ENCODE measurements around the gene SULT1C3. TPM values are rescaled to one million over a fixed set of nuclear protein-coding genes. Genes with fewer than 3 reads are reported as not detected.

Gene SULT1C3
- total RNA-seq, 4 donors from 2014 or later = not detected

DNA sequence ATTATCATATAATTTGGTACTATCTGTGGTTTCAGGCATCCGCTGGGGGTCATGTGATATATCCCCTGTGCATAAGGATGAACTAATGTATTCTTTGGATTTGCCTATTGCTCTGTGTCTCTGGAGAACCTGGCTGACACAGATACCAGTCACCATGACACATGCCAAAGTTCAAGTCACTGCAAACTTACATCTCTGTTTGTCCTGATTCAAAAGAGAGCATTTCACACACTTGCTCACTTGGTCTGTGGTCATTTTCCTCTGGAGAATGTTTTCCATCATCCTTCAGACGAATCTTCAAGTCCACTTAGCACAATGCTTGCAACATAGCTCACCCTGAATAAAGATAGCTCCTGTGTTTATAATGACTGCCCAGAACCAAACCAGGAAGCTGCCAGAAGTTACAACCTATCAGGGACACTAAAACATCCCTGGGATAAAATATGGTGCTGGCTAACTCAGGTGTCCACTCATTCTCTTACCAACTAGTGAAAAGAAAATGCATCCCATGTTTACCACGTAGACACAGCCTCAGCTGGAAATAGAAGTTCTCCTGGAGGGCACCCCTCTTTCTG is 18.1 kb downstream of the SULT1C3 start:
- 69% methylated on average over 3 of the region's 3 CpGs for WGBS
- no peaks in the 10 kb centered on the region for H3K9me3 ChIP-seq
- H3K27me3 ChIP-seq = no peaks in the 10 kb centered on the region
- H3K36me3 ChIP-seq = no peaks in the 10 kb centered on the region
- intact Hi-C loops (cut with DNase I) = no loop called here
- no peak for DNase-seq (ENCODE audit: extremely low spot score)
- H3K4me1 ChIP-seq = no peaks in the 10 kb centered on the region
- TF ChIP-seq POLR2AphosphoS5 (IDR thresholded peaks at IDR 0.05) (no peak), EP300 (IDR thresholded peaks at IDR 0.05) (no peak), CTCF (IDR thresholded peaks at IDR 0.05) (no peak), POLR2A (IDR thresholded peaks at IDR 0.05; ENCODE audit: low read depth) (no peak)
- no peak overlapping the region for H3K27ac ChIP-seq (replicated peaks in 1 of 4)
- no peak overlapping the region for H3K4me3 ChIP-seq

DNA sequence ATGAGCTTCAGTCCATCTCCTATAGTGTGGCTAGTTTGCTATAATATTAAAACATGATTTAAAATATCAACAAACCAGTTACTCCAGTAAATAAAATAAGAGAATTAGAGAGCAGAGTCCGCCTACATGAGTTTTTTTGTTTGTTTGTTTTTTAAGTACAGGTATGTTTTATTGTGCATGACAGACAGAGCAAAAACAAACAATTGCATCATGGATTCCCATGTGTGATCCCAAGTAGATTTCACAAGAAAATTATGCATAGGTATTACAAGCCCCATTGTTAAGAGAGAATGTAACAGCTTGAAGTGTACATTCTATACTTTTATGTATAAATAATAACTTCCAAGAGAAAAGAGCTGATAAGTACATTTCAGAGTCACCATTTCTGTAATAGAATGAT is 21.0 kb downstream of the SULT1C3 start:
- Histone ChIP-seq H3K27ac (replicated peaks in 1 of 4) (no peak overlapping the region), H3K4me1 (no peaks in the 10 kb centered on the region), H3K4me3 (no peak overlapping the region), H3K9me3 (no peaks in the 10 kb centered on the region), H3K27me3 (no peaks in the 10 kb centered on the region), H3K36me3 (no peaks in the 10 kb centered on the region)
- intact Hi-C loops (cut with DNase I) = no loop called here
- WGBS = 69% methylated on average over 1 of the region's 1 CpG
- TF ChIP-seq POLR2A (IDR thresholded peaks at IDR 0.05; ENCODE audit: low read depth) = no peak
- no peak for TF ChIP-seq CTCF (IDR thresholded peaks at IDR 0.05)
- TF ChIP-seq EP300 (IDR thresholded peaks at IDR 0.05) = no peak
- no peak for DNase-seq (ENCODE audit: extremely low spot score)

- Histone ChIP-seq H3K27me3 (no peaks in the 10 kb centered on the region), H3K36me3 (no peaks in the 10 kb centered on the region), H3K9me3 (no peaks in the 10 kb centered on the region), H3K27ac (replicated peaks in 1 of 4) (no peak overlapping the region), H3K4me1 (no peaks in the 10 kb centered on the region), H3K4me3 (no peak overlapping the region)
- TF ChIP-seq POLR2AphosphoS5 (IDR thresholded peaks at IDR 0.05) (no peak), CTCF (IDR thresholded peaks at IDR 0.05) (no peak), POLR2A (IDR thresholded peaks at IDR 0.05; ENCODE audit: low read depth) (no peak), EP300 (IDR thresholded peaks at IDR 0.05) (no peak)
- intact Hi-C loops (cut with DNase I) = no loop called here
- DNase-seq (ENCODE audit: extremely low spot score) = no peak
- 63% methylated on average over 1 of the region's 1 CpG for WGBS
These were observed 22.3 kb downstream of the SULT1C3 start for GRCh38 chr2:108262036-108262435.

DNA sequence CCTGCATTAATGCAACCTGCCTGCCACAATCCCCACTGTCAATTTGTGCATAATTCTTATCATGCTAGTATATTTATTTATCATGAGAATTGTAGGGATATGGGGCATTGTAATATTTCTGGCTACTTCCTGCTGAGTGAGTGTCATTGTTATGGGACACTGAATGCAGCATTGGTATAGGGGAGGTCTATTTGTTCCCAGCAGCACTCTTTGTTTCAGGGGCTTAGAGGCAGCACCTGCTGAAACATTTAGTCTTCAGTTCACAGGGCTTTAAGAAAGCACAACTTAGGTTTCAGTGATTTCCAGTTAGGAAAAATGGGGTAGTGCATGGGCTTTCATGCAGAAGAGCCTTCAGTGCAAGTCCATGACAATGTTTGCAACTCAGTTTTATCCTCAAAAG is 23.6 kb downstream of the SULT1C3 start:
- intact Hi-C loops (cut with DNase I) = no loop called here
- peaks cover 0 to 13% (median 2%) of the 10 kb centered on the region in 4 donors for H3K4me1 ChIP-seq

More for the DNA sequence above, 23.6 kb downstream of the SULT1C3 start:
- no peaks in the 10 kb centered on the region for H3K27me3 ChIP-seq
- H3K4me3 ChIP-seq = no peak overlapping the region
- no peak overlapping the region for H3K27ac ChIP-seq (replicated peaks in 1 of 4)
- DNase-seq (ENCODE audit: extremely low spot score) = no peak
- no peaks in the 10 kb centered on the region for H3K36me3 ChIP-seq
- no peak for TF ChIP-seq CTCF (IDR thresholded peaks at IDR 0.05)
- TF ChIP-seq EP300 (IDR thresholded peaks at IDR 0.05) = no peak
- no peaks in the 10 kb centered on the region for H3K9me3 ChIP-seq

Data from esophagus muscularis mucosa (tissue), 4 donors.